ENCODE measurements around the gene GPC6. TPM values are rescaled to one million over a fixed set of nuclear protein-coding genes. Genes with fewer than 3 reads are reported as not detected.
A peak's percentile ranks its signal among the peaks of the same experiment; 100 is the strongest.

Gene GPC6
- total RNA-seq, 1 donor, result 77.8 TPM

DNA sequence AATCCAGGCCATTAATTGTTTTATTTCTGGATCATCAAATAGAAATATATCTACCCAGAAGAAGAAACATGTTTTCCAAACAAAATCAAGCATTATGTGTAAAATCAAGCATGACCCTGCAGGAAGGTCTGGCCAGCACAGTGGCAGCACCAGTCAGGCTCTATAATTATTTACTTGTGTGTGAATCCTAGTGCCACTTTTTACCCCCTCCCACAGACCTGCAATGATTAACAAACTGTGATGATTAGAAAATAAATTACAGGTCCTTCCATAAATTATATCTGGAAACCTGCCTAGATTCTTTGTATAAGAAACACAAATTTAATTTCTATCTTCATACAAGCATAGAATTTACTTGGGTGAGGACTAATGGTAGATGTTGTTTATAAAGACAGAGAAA, 186.1 kb downstream of the GPC6 start:
- Histone ChIP-seq H3K27me3 (ENCODE audit: insufficient read depth, low read length) (no peaks in the 10 kb centered on the region), H3K9me3 (ENCODE audit: low read depth, low read length) (no peaks in the 10 kb centered on the region), H2AFZ (ENCODE audit: low read length) (no peak overlapping the region), H3K4me3 (ENCODE audit: insufficient read depth, low read length) (no peak overlapping the region), H3K4me2 (ENCODE audit: insufficient read depth, low read length) (no peak overlapping the region), H3K4me1 (ENCODE audit: insufficient read depth, low read length) (peaks cover 22% of the 10 kb centered on the region), H3K27ac (ENCODE audit: low read depth, low read length) (no peak overlapping the region), H3K36me3 (ENCODE audit: insufficient read depth, low read length) (no peaks in the 10 kb centered on the region), H4K20me1 (ENCODE audit: insufficient read depth, low read length) (no peaks in the 10 kb centered on the region), H3K79me2 (ENCODE audit: insufficient read depth, low read length) (no peaks in the 10 kb centered on the region)
- DNase-seq (ENCODE audit: insufficient read length, low spot score, missing footprints), result no peak
- TF ChIP-seq, protein P1, sequence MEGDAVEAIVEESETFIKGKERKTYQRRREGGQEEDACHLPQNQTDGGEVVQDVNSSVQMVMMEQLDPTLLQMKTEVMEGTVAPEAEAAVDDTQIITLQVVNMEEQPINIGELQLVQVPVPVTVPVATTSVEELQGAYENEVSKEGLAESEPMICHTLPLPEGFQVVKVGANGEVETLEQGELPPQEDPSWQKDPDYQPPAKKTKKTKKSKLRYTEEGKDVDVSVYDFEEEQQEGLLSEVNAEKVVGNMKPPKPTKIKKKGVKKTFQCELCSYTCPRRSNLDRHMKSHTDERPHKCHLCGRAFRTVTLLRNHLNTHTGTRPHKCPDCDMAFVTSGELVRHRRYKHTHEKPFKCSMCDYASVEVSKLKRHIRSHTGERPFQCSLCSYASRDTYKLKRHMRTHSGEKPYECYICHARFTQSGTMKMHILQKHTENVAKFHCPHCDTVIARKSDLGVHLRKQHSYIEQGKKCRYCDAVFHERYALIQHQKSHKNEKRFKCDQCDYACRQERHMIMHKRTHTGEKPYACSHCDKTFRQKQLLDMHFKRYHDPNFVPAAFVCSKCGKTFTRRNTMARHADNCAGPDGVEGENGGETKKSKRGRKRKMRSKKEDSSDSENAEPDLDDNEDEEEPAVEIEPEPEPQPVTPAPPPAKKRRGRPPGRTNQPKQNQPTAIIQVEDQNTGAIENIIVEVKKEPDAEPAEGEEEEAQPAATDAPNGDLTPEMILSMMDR (IDR thresholded peaks at IDR 0.05; ENCODE audit: extremely low read depth, low read depth, low read length), result no peak

DNA sequence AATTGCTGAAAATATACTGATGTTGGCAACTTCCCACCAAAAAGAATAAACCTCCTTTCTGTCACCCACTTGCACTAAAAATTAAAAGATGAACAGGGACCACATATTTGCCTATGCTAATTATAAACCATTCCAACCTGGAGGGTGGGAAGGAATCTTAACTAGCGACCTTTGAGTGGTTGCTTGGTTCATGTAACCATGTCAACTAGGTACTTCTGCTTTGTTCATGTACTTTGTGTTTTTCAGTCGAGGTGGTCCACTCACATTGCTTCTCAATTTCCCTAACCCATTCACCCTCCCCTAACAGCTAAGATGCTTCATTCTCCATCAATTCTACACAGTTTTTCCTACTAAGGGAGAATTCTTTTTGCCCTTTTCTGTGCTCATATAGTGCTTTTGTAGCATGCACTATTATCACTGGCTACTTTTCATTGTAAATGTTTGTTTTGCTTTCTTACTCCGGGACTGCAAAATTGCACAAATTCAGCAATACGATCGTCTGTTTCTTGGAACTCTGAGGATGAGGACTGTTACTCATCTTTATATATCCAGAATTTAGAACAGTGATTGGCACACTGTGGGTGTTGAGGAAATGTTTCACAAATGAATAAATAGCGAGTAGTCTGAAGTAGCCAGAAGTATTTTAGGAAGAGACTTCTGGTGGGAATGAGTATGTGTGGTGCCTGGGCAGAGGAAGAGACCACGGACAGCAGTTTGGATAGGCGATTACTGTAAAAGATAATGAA, 187.5 kb downstream of the GPC6 start:
- H3K27me3 ChIP-seq (ENCODE audit: insufficient read depth, low read length), result no peaks in the 10 kb centered on the region
- H4K20me1 ChIP-seq (ENCODE audit: insufficient read depth, low read length), result no peaks in the 10 kb centered on the region
- no peaks in the 10 kb centered on the region for H3K36me3 ChIP-seq (ENCODE audit: insufficient read depth, low read length)
- H3K4me1 ChIP-seq (ENCODE audit: insufficient read depth, low read length), result peaks cover 22% of the 10 kb centered on the region
- DNase-seq (ENCODE audit: insufficient read length, low spot score, missing footprints), result no peak
- peak overlapping the region; percentile 35 for H3K27ac ChIP-seq (ENCODE audit: low read depth, low read length)
- peak overlapping the region; percentile 50 for H3K4me3 ChIP-seq (ENCODE audit: insufficient read depth, low read length)
- TF ChIP-seq, protein P1 (IDR thresholded peaks at IDR 0.05; ENCODE audit: extremely low read depth, low read depth, low read length), result no peak
- H3K9me3 ChIP-seq (ENCODE audit: low read depth, low read length), result no peaks in the 10 kb centered on the region
- no peaks in the 10 kb centered on the region for H3K79me2 ChIP-seq (ENCODE audit: insufficient read depth, low read length)
- peak overlapping the region; percentile 73 for H3K4me2 ChIP-seq (ENCODE audit: insufficient read depth, low read length)
- H2AFZ ChIP-seq (ENCODE audit: low read length), result peak overlapping the region; percentile 6

DNA sequence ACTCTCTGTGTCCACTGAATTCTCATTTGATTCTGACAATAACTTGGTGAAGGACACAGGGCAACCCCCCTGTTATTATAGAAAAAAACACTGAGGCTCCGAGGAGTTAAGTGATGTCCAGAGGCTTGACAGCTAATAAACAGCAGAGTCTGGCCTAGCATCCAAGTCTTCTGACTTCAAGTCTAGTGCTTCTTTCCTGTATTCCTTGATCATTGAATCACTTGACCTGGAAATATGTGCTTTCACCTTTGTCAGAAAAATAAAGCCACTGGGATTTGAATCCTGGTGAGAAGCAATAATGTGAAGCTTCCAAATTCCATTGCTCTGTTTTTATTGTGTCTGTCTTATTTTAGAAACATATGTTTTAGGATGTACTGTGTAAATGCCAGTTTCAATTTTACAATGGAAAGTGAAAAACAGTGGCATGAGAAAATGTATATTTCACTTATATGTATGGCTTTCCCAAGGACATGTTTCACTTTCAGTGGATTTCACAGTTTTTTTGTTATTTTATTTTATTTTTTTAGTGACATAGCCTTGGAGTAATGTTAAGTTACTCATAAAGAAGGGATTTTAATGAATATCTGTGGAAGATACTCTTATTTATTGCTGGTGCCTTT, 190.2 kb downstream of the GPC6 start:
- no peaks in the 10 kb centered on the region for H3K9me3 ChIP-seq (ENCODE audit: low read depth, low read length)
- peak overlapping the region; percentile 47 for H3K27ac ChIP-seq (ENCODE audit: low read depth, low read length)
- H3K4me3 ChIP-seq (ENCODE audit: insufficient read depth, low read length), result peak overlapping the region; percentile 3
- no peaks in the 10 kb centered on the region for H3K27me3 ChIP-seq (ENCODE audit: insufficient read depth, low read length)
- H4K20me1 ChIP-seq (ENCODE audit: insufficient read depth, low read length), result no peaks in the 10 kb centered on the region
- no peak for DNase-seq (ENCODE audit: insufficient read length, low spot score, missing footprints)
- H3K79me2 ChIP-seq (ENCODE audit: insufficient read depth, low read length), result no peaks in the 10 kb centered on the region
- H3K4me1 ChIP-seq (ENCODE audit: insufficient read depth, low read length), result peaks cover 22% of the 10 kb centered on the region
- H3K36me3 ChIP-seq (ENCODE audit: insufficient read depth, low read length), result no peaks in the 10 kb centered on the region
- H2AFZ ChIP-seq (ENCODE audit: low read length), result no peak overlapping the region
- TF ChIP-seq, protein P1 (IDR thresholded peaks at IDR 0.05; ENCODE audit: extremely low read depth, low read depth, low read length), result no peak
- H3K4me2 ChIP-seq (ENCODE audit: insufficient read depth, low read length), result peak overlapping the region; percentile 47

DNA sequence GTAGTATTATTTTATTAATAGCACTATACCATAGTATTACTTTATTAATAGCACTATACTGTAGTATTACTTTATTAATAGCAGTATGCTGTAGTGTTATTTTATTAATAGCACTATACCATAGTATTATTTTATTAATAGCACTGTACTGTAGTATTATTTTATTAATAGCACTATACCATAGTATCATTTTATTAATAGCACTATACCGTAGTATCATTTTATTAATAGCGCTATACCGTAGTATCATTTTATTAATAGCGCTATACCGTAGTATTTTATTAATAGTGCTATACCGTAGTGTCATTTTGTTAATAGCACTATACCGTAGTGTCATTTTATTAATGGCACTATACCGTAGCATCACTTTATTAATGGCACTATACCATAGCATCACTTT, 191.8 kb downstream of the GPC6 start:
- no peak overlapping the region for H3K27ac ChIP-seq (ENCODE audit: low read depth, low read length)
- H3K4me3 ChIP-seq (ENCODE audit: insufficient read depth, low read length), result no peak overlapping the region
- no peak overlapping the region for H2AFZ ChIP-seq (ENCODE audit: low read length)
- no peaks in the 10 kb centered on the region for H3K36me3 ChIP-seq (ENCODE audit: insufficient read depth, low read length)
- H3K9me3 ChIP-seq (ENCODE audit: low read depth, low read length), result no peaks in the 10 kb centered on the region
- H3K4me1 ChIP-seq (ENCODE audit: insufficient read depth, low read length), result peaks cover 22% of the 10 kb centered on the region
- no peaks in the 10 kb centered on the region for H4K20me1 ChIP-seq (ENCODE audit: insufficient read depth, low read length)
- DNase-seq (ENCODE audit: insufficient read length, low spot score, missing footprints), result no peak
- H3K79me2 ChIP-seq (ENCODE audit: insufficient read depth, low read length), result no peaks in the 10 kb centered on the region
- TF ChIP-seq, protein P1 (IDR thresholded peaks at IDR 0.05; ENCODE audit: extremely low read depth, low read depth, low read length), result no peak
- H3K27me3 ChIP-seq (ENCODE audit: insufficient read depth, low read length), result no peaks in the 10 kb centered on the region
- H3K4me2 ChIP-seq (ENCODE audit: insufficient read depth, low read length), result no peak overlapping the region

Measured in osteoblast (primary cell).